PFSK-1 (cell line): ENCODE results near the gene C8G.

Experiments used
- FOXP2 ChIP-seq: optimal IDR thresholded peaks from 2 replicates; pipeline ENCODE3; 2011; ENCODE audit warnings: borderline replicate concordance, control low read depth, inconsistent platforms; ENCODE audit not compliant: insufficient read depth; ENCODE audit errors: extremely low read length, extremely low read depth
- POLR2AphosphoS5 ChIP-seq: IDR thresholded peaks from 2 replicates; pipeline ENCODE4 v1.6.1; 2012; ENCODE audit warnings: low read depth, mild to moderate bottlenecking, control low read depth, low read length, moderate library complexity
- SIN3A ChIP-seq: IDR thresholded peaks from 2 replicates; pipeline ENCODE4 v1.6.1; 2012; ENCODE audit warnings: mild to moderate bottlenecking, low read length, moderate library complexity, borderline replicate concordance; ENCODE audit not compliant: insufficient read depth
- TAF1 ChIP-seq: IDR thresholded peaks from 2 replicates; pipeline ENCODE4 v1.6.1; 2012; ENCODE audit warnings: low read length, control low read depth, borderline replicate concordance; ENCODE audit not compliant: insufficient read depth
- TF ChIP-seq, protein P1 (sequence below), 2 experiments: IDR thresholded peaks; 2 replicates each; pipeline versions ENCODE4 v1.6.1 to v1.8.0; 2011 to 2012; ENCODE audit warnings: low read depth in 2 of 2, low read length in 2 of 2, control low read depth in 1 of 2, inconsistent platforms in 1 of 2, mild to moderate bottlenecking in 1 of 2, moderate library complexity in 1 of 2; ENCODE audit not compliant: insufficient read depth in 1 of 2

C8G gene

DNA sequence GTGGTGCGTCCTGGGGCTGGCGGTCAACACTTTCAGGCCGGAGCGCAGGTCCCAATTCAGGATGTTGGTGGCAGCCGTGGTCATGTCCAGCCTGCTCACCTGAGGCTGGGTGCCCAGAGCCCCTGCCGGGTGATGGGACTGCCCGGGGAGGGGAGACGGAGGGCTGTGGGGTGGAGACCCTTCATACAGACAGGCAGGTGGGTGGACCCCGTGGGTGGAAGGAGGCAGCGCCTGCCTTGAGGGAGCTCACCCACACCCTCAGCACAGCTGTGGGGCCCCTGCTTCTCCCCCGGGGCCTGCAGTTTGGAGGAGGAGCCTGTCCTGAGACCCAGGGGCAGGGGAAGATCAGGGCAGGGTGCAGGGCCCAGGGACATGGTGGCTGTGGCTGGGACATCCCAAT lies 25.3 kb downstream of the C8G start:
- TF ChIP-seq SIN3A: no peak
- TF ChIP-seq FOXP2: no peak
- TF ChIP-seq, protein P1, sequence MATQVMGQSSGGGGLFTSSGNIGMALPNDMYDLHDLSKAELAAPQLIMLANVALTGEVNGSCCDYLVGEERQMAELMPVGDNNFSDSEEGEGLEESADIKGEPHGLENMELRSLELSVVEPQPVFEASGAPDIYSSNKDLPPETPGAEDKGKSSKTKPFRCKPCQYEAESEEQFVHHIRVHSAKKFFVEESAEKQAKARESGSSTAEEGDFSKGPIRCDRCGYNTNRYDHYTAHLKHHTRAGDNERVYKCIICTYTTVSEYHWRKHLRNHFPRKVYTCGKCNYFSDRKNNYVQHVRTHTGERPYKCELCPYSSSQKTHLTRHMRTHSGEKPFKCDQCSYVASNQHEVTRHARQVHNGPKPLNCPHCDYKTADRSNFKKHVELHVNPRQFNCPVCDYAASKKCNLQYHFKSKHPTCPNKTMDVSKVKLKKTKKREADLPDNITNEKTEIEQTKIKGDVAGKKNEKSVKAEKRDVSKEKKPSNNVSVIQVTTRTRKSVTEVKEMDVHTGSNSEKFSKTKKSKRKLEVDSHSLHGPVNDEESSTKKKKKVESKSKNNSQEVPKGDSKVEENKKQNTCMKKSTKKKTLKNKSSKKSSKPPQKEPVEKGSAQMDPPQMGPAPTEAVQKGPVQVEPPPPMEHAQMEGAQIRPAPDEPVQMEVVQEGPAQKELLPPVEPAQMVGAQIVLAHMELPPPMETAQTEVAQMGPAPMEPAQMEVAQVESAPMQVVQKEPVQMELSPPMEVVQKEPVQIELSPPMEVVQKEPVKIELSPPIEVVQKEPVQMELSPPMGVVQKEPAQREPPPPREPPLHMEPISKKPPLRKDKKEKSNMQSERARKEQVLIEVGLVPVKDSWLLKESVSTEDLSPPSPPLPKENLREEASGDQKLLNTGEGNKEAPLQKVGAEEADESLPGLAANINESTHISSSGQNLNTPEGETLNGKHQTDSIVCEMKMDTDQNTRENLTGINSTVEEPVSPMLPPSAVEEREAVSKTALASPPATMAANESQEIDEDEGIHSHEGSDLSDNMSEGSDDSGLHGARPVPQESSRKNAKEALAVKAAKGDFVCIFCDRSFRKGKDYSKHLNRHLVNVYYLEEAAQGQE (IDR thresholded peaks at IDR 0.05; ENCODE audit: insufficient read depth in 1 of 2, low read depth in 2 of 2, low read length in 2 of 2): no peak
- TF ChIP-seq POLR2AphosphoS5: no peak
- TF ChIP-seq TAF1: no peak

DNA sequence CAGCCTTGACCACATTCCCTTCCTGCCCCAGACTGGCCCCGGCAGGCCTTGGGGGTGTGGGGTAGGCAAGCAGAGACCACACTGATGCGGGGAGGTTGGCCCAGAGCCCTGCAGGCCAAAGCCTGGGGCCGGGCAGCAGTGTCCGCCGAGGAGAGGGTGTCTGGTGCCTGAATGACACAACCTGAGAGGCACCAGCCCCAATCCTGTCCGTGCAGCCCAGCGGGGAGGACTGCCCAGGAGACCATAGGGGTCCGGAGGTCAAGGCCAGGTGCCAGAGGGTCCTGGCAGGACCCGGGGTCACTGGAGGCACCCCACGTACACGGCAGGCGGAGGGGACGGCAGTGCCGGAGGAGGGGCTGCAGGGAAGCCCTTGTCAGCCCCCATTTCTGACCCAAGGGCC lies 26.7 kb downstream of the C8G start:
- TF ChIP-seq FOXP2 (no peak), SIN3A (no peak), POLR2AphosphoS5 (no peak), TAF1 (no peak)
- TF ChIP-seq, protein P1 (IDR thresholded peaks at IDR 0.05; ENCODE audit: insufficient read depth in 1 of 2, low read depth in 2 of 2, low read length in 2 of 2): no peak

DNA sequence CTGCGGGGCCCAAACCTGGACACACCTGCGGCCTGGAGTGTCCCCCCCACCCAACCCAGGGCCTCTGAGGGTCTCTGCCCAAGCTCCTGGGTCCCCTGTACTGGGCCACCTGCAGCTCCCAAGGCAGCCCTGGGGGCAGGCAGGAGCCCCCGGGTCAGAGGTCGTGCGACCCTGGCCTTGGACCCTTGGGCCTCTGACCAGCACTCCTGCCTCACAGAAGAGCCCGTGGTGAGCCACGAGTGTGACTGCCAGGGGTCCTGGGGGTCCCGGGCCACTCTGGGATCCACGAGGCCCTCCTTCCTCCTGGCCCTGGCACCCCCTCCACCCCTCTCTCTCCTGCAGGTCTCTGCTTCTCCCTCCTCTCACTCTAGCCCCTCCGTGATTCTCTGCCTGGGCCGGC lies 27.3 kb downstream of the C8G start:
- TF ChIP-seq TAF1 (no peak), POLR2AphosphoS5 (no peak), SIN3A (no peak)

DNA sequence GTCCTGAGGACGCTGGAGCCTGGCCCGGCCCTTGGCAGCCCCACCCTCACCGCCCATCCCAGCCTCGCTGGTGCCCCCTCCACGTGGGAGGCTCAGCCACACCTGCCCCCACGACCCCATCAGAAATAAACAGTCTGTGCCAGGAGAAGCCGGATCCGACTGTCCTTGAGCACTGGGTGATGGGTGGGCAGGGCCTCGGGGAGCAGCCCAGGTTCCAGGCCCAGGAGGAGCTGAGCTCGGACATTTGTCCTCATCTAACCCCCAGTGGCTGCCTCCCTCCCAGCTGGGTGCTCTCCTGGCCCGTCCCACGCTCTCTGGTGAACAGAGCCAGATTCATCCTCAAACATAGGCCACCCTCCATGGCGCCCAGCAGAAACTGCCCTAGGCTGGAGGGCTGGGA lies 27.7 kb downstream of the C8G start:
- TF ChIP-seq POLR2AphosphoS5 (no peak), FOXP2 (no peak)
- TF ChIP-seq, protein P1 (IDR thresholded peaks at IDR 0.05; ENCODE audit: insufficient read depth in 1 of 2, low read depth in 2 of 2, low read length in 2 of 2): no peak

DNA sequence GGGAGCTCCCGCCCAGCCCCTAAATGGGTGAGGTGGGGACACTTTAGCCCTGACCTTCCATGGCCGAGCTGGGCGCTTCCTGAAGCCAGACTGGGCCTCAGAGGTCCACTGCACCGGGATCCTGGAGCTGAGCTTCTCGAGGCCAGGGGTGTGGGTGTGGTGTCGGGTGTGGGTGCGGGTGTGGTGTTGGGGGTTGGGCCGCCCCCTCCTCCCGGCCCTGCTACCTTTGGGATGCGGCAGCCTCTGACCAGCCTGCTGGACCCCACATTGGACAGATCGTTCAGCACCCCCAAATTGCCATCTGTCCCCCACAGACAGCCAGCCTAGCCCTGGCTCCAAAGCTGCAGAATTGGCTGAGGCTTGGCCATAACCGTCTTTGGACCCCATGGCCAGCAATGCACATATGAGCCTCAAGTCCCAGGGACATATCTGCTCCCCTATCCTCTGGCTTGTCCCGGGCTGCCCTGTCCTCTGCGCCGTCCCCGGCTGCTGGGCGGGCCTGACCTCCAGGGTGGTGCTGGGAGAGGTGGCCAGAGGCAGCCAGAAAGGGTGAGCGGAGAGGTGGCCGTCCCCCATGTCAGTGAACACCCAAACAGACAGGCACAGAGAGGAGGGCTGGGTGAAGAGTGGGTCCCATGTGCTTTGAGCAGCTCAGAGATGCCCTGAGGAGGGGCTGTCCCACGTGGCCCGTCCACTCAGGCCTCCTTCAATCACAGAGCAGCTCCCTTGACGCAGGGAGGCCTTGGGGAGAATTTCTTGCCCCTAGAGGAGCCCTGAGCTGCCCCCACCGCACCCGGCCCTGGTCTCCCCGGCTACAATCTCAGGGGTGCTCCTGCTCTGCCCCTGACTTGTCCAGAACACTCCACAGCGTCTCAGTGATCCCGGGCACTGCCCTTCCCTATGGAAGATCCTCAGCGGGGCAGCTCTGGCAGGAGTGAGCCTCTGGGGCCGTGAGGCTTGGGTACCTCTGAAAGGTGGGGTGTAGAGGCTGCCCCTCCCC lies 28.9 kb downstream of the C8G start:
- TF ChIP-seq TAF1 (no peak), FOXP2 (no peak), SIN3A (no peak), POLR2AphosphoS5 (no peak)
- TF ChIP-seq, protein P1 (IDR thresholded peaks at IDR 0.05; ENCODE audit: insufficient read depth in 1 of 2, low read depth in 2 of 2, low read length in 2 of 2): no peak
